H9 (cell line): ENCODE results near the gene SNUPN. TPM values are rescaled to one million over a fixed set of nuclear protein-coding genes. Genes with fewer than 3 reads are reported as not detected.

ENCODE experiments used
- DNase-seq: peaks from one replicate; pipeline ENCODE4 v3.0.0-alpha.2; 2017
- H2AFZ ChIP-seq: one replicate; pipeline ENCODE4 v1.6.1; 2013; ENCODE audit warnings: mild to moderate bottlenecking, low read length, control low read depth, moderate library complexity
- H2AK5ac ChIP-seq: 2 replicates; pipeline ENCODE4 v1.6.1; 2013; ENCODE audit warnings: low read length, control low read depth, mixed read lengths; ENCODE audit not compliant: insufficient read length
- H2BK120ac ChIP-seq: one replicate; pipeline ENCODE4 v1.6.1; 2013; ENCODE audit warnings: low read depth, mild to moderate bottlenecking, low read length, control low read depth, inconsistent platforms; ENCODE audit not compliant: poor library complexity, severe bottlenecking
- H2BK12ac ChIP-seq: 2 replicates; pipeline ENCODE4 v1.6.1; 2013; ENCODE audit warnings: low read length, control low read depth, mixed read lengths, low read depth; ENCODE audit not compliant: insufficient read length
- H2BK15ac ChIP-seq: 2 replicates; pipeline ENCODE4 v1.6.1; 2013; ENCODE audit warnings: low read depth, low read length, control low read depth
- H2BK20ac ChIP-seq: one replicate; pipeline ENCODE4 v1.6.1; 2013; ENCODE audit warnings: low read depth, mild to moderate bottlenecking, low read length, control low read depth, inconsistent platforms; ENCODE audit not compliant: poor library complexity, severe bottlenecking
- H2BK5ac ChIP-seq: 2 replicates; pipeline ENCODE4 v1.6.1; 2013; ENCODE audit warnings: low read length, control low read depth, mixed read lengths; ENCODE audit not compliant: insufficient read length
- H3K14ac ChIP-seq: 2 replicates; pipeline ENCODE4 v1.6.1; 2013; ENCODE audit warnings: low read length, control low read depth; ENCODE audit not compliant: insufficient read depth
- H3K18ac ChIP-seq: 2 replicates; pipeline ENCODE4 v1.6.1; 2013; ENCODE audit warnings: low read depth, mild to moderate bottlenecking, mixed read lengths, low read length, control low read depth; ENCODE audit not compliant: insufficient read length
- H3K23ac ChIP-seq: 2 replicates; pipeline ENCODE4 v1.6.1; 2013; ENCODE audit warnings: low read length, control low read depth, mixed read lengths, low read depth; ENCODE audit not compliant: insufficient read length
- H3K23me2 ChIP-seq: 2 replicates; pipeline ENCODE4 v1.6.1; 2013; ENCODE audit warnings: low read depth, mild to moderate bottlenecking, mixed read lengths, low read length, control low read depth; ENCODE audit not compliant: insufficient read length, poor library complexity, severe bottlenecking
- H3K27ac ChIP-seq: 2 replicates; pipeline ENCODE4 v1.5.1; 2013; ENCODE audit warnings: low read length, control low read depth, mixed read lengths, low read depth; ENCODE audit not compliant: insufficient read length
- H3K27me3 ChIP-seq: 2 replicates; pipeline ENCODE4 v1.6.1; 2013; ENCODE audit warnings: low read length, control low read depth, inconsistent platforms; ENCODE audit not compliant: insufficient read depth
- H3K4ac ChIP-seq: 2 replicates; pipeline ENCODE4 v1.6.1; 2013; ENCODE audit warnings: low read depth, mild to moderate bottlenecking, control low read depth, inconsistent platforms, low read length, moderate library complexity
- H3K4me1 ChIP-seq: 2 replicates; pipeline ENCODE4 v1.6.1; 2013; ENCODE audit warnings: low read length, control low read depth, inconsistent platforms; ENCODE audit not compliant: insufficient read depth
- H3K4me2 ChIP-seq: 2 replicates; pipeline ENCODE4 v1.6.1; 2013; ENCODE audit warnings: low read length, control low read depth, mixed read lengths; ENCODE audit not compliant: insufficient read length, insufficient read depth
- H3K56ac ChIP-seq: 2 replicates; pipeline ENCODE4 v1.6.1; 2013; ENCODE audit warnings: low read depth, mild to moderate bottlenecking, mixed read lengths, low read length, control low read depth; ENCODE audit not compliant: insufficient read length
- H3K79me1 ChIP-seq: 2 replicates; pipeline ENCODE4 v1.6.1; 2013; ENCODE audit warnings: low read depth, mild to moderate bottlenecking, moderate library complexity, low read length, control low read depth, inconsistent platforms; ENCODE audit not compliant: insufficient read depth, poor library complexity, severe bottlenecking
- H3K79me2 ChIP-seq: 2 replicates; pipeline ENCODE4 v1.6.1; 2013; ENCODE audit warnings: low read length, control low read depth, inconsistent platforms; ENCODE audit not compliant: insufficient read depth
- H3K9ac ChIP-seq: 2 replicates; pipeline ENCODE4 v1.6.1; 2013; ENCODE audit warnings: low read length, control low read depth, mixed read lengths; ENCODE audit not compliant: insufficient read length; ENCODE audit errors: extremely low read depth
- H3K9me3 ChIP-seq: one replicate; pipeline ENCODE4 v1.6.1; 2013; ENCODE audit warnings: low read depth, low read length, inconsistent platforms; ENCODE audit not compliant: control insufficient read depth
- H3T11ph ChIP-seq: one replicate; pipeline ENCODE4 v1.6.1; 2013; ENCODE audit warnings: mild to moderate bottlenecking, low read length, control low read depth, inconsistent platforms
- H4K20me1 ChIP-seq: one replicate; pipeline ENCODE4 v1.6.1; 2013; ENCODE audit not compliant: control insufficient read depth, insufficient read length, insufficient read depth
- H4K5ac ChIP-seq: 2 replicates; pipeline ENCODE4 v1.6.1; 2013; ENCODE audit warnings: low read depth, mild to moderate bottlenecking, mixed read lengths, low read length, control low read depth; ENCODE audit not compliant: insufficient read length
- H4K8ac ChIP-seq: replicated peaks from 2 replicates; pipeline ENCODE4 v1.6.1; 2013; ENCODE audit warnings: low read length, control low read depth, mixed read lengths, low read depth; ENCODE audit not compliant: insufficient read length
- H4K91ac ChIP-seq: 2 replicates; pipeline ENCODE4 v1.6.1; 2013; ENCODE audit warnings: low read depth, mild to moderate bottlenecking, moderate library complexity, mixed read lengths, low read length, control low read depth; ENCODE audit not compliant: insufficient read length
- H3K27ac Mint-ChIP-seq, 3 experiments: 2 replicates in 2 of 3; 3 replicates in 1 of 3; pipeline ENCODE4 v1.8.0; 2020 to 2021; ENCODE audit warnings: mixed read lengths in 3 of 3, mild to moderate bottlenecking in 1 of 3, moderate library complexity in 1 of 3
- H3K27me3 Mint-ChIP-seq: 2 replicates; pipeline ENCODE4 v1.8.0; 2021; ENCODE audit warnings: low read depth, mild to moderate bottlenecking, moderate library complexity, mixed read lengths
- H3K36me3 Mint-ChIP-seq, 3 experiments: 2 replicates in 2 of 3; 3 replicates in 1 of 3; pipeline ENCODE4 v1.8.0; 2020 to 2021; ENCODE audit warnings: low read depth in 3 of 3, mixed read lengths in 3 of 3; ENCODE audit not compliant: insufficient read depth in 1 of 3
- H3K4me1 Mint-ChIP-seq, 2 experiments: 2 replicates each; pipeline ENCODE4 v1.8.0; 2020; ENCODE audit warnings: mixed read lengths in 2 of 2
- H3K4me3 Mint-ChIP-seq, 2 experiments: 2 replicates in 1 of 2; 3 replicates in 1 of 2; pipeline ENCODE4 v1.8.0; 2020 to 2021; ENCODE audit warnings: mild to moderate bottlenecking in 2 of 2, mixed read lengths in 2 of 2, moderate library complexity in 1 of 2
- H3K9me3 Mint-ChIP-seq, 2 experiments: 2 replicates in 1 of 2; 3 replicates in 1 of 2; pipeline ENCODE4 v1.8.0; 2020; ENCODE audit warnings: mild to moderate bottlenecking in 2 of 2, mixed read lengths in 2 of 2, moderate library complexity in 1 of 2
- CTCF ChIP-seq: fragments of 200-600 bp; sonication (generic); conservative IDR thresholded peaks from 3 replicates; pipeline ENCODE4 v1.8.0; 2021; ENCODE audit warnings: antibody characterized with exemption, mild to moderate bottlenecking
- WGBS: extraction: QIAGEN DNeasy Blood & Tissue Kit; methylation state at CpG from one replicate; pipeline ENCODE4 v1.1.7; 2013; ENCODE audit warnings: missing lambda C conversion rate, low lambda C conversion rate, mixed read lengths; ENCODE audit not compliant: insufficient read length; ENCODE audit errors: extremely low coverage; 5-methylcytosine and 5-hydroxymethylcytosine counted together
- total RNA-seq: library from RNA; stranded (reverse); gene quantifications from 2 replicates; pipeline ENCODE4 v1.2.1, GENCODE V29; 2021

Gene SNUPN
- total RNA-seq, 1 experiment from 2014 or later = 32.7 TPM

GRCh38 chr15:75565062-75565970 lies 60.2 kb downstream of the SNUPN start:
- H4K20me1 ChIP-seq = no peaks in the 10 kb centered on the region
- no peak overlapping the region for H2AFZ ChIP-seq
- no peak overlapping the region for H3K4ac ChIP-seq
- no peak overlapping the region for H3K14ac ChIP-seq
- no peaks in the 10 kb centered on the region for H3K4me1 ChIP-seq
- H2BK20ac ChIP-seq = no peak overlapping the region
- H4K5ac ChIP-seq = no peak overlapping the region
- Mint-ChIP-seq H3K27ac (peak overlapping the region in 1 of 3 experiments; percentile 77; a peak in 1 of 7 replicates), H3K4me1 (peaks cover 0 to 7% of the 10 kb centered on the region in 2 experiments; a peak in 2 of 4 replicates), H3K27me3 (no peaks in the 10 kb centered on the region), H3K9me3 (no peaks in the 10 kb centered on the region), H3K36me3 (peaks cover 9 to 25% (median 20%) of the 10 kb centered on the region in 3 experiments; a peak in 6 of 7 replicates), H3K4me3 (no peak overlapping the region)
- H2AK5ac ChIP-seq = no peak overlapping the region
- no peak overlapping the region for H3K4me2 ChIP-seq
- H3K27me3 ChIP-seq = no peaks in the 10 kb centered on the region
- no CpG with 5 or more reads among the region's 3 CpGs for WGBS
- H3K56ac ChIP-seq = no peak overlapping the region
- no peak for TF ChIP-seq CTCF
- no peak overlapping the region for H2BK5ac ChIP-seq
- DNase-seq = no peak
- no peak overlapping the region for H4K91ac ChIP-seq
- no peak overlapping the region for H4K8ac ChIP-seq
- peaks cover 11% of the 10 kb centered on the region; the same call in 1 of the 2 replicates for H3K79me2 ChIP-seq
- H2BK12ac ChIP-seq = no peak overlapping the region
- H3K79me1 ChIP-seq = peaks cover 5% of the 10 kb centered on the region
- H3K27ac ChIP-seq = no peak overlapping the region
- no peak overlapping the region for H2BK15ac ChIP-seq
- H3T11ph ChIP-seq = no peak overlapping the region
- H3K9me3 ChIP-seq = no peaks in the 10 kb centered on the region
- no peak overlapping the region for H3K23ac ChIP-seq
- H2BK120ac ChIP-seq = no peak overlapping the region
- no peak overlapping the region for H3K18ac ChIP-seq
- no peak overlapping the region for H3K9ac ChIP-seq
- no peaks in the 10 kb centered on the region for H3K23me2 ChIP-seq
